Measurements from ENCODE around the gene NFIC. TPM values are rescaled to one million over a fixed set of nuclear protein-coding genes. Genes with fewer than 3 reads are reported as not detected.

The NFIC gene
- total and polyA plus RNA-seq, 4 experiments from 2014 or later, result 1.9 to 30.9 (median 24.6) TPM

DNA sequence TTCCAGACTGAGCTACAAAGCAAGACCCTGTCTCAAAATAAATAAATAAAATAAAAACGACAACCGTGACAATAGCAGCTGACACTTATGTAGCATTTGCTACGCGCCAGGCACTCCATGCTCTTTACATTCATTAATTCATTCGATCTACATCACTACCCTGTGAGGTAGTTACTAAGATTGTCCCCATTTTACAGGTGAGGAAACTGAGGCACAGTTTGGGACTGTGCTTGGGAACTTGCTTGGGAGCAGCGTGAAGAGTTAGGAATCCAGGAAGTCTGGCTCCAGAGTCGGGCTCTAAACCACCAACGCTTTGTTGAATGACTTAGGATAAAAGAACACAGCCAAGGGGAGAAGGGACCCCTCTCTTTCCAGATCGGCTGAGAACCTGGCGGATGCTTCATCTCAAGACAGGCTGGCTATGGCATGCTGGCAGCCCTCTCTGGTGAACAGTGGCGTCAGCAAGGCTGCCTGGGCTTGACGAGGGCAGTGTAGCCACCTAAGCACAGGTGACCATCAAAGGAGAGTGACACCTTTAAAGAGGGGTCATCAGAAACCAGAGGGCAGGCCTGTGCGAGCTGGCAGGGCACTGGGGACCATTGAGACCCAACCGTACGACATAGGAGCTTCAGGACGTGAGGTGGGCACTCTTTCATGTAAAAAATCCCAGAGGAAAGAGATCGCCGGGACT, 133.5 kb downstream of the NFIC start:
- peak overlapping the region; percentile 64 to 87 for H3K4me3 ChIP-seq (ENCODE audit: low read length in 2 of 2)
- ChIA-PET CTCF (ENCODE audit: partially characterized antibody) (interaction anchor here (1.0 to 6.1 kb wide), 5 partner anchors 8 to 263 kb away, joined by 3 to 39 read pairs (median 3); partner anchors contain the start of gene MRPL54), POLR2A (ENCODE audit: partially characterized antibody) (interaction anchor here (1.3 to 2.0 kb wide), 5 partner anchors 9 to 263 kb away, joined by 4 to 10 read pairs (median 7); partner anchors contain the start of genes MRPL54 and SMIM44)
- H3K36me3 Mint-ChIP-seq, result peaks cover 15 to 21% of the 10 kb centered on the region in 2 donors
- intact Hi-C loops (cut with micrococcal nuclease), result loop anchor here (1.0 kb wide), 1 partner anchor 65 kb away; no protein-coding TSS in a partner anchor
- peak overlapping the region; percentile 85 for H3K27ac ChIP-seq (ENCODE audit: low read depth, low read length)
- no peaks in the 10 kb centered on the region for H3K27me3 Mint-ChIP-seq
- peaks cover 25% of the 10 kb centered on the region for H3K4me1 ChIP-seq (ENCODE audit: insufficient read depth, low read length)
- H3K4me3 Mint-ChIP-seq, result peak overlapping the region; percentile 82 to 98 (median 93)
- peaks cover 0 to 8% (median 0%) of the 10 kb centered on the region in 8 donors for H3K9me3 Mint-ChIP-seq
- peaks cover 18 to 38% (median 22%) of the 10 kb centered on the region in 4 donors for H3K4me1 Mint-ChIP-seq
- H3K9me3 ChIP-seq (ENCODE audit: control insufficient read depth in 1 of 2, low read length in 2 of 2), result no peaks in the 10 kb centered on the region
- no peaks in the 10 kb centered on the region for H3K27me3 ChIP-seq (ENCODE audit: insufficient read depth, low read length)
- no peak for DNase-seq
- peaks cover 14% of the 10 kb centered on the region for H3K36me3 ChIP-seq (ENCODE audit: insufficient read depth, low read length)
- peak overlapping the region; percentile 91 to 100 (median 95) for H3K27ac Mint-ChIP-seq

DNA sequence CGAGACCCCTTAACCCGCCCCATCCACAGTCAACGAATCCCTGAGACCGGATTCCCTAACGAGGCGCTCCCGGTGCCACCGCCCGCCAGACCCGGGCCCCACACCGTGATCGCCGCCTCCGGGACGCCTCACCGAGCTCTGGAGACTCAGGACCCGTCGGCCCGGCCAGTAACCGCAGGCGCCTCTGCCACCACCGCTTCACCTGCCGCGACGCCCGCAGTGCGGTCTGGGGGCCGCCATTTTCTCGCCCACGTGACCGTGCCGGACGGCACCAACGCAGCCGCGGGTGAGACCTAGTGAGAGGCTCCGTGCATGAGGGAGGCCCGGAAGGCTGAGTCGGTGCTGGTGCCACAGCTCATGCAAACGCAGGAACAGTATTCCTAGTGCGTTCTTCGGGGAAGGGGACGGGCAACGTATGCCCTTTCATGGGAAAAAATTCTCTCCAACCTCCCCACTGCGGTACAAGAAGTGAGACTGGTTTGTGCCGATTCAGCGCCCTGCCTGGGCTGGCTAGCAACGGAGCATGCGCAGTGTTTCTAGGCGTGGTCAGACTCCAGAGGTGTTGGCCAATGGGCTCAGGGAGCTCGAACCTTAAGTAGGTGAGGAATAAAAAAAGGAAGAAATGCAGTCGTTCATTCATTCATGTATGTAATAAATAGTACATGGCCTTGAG, 134.2 kb downstream of the NFIC start, which contains the start of gene DOHH:
Gene DOHH, minus strand, starts transcription at position 246 of the 673 bp plus-strand sequence. CDS start 3,860 bp downstream, outside the sequence.
- H3K36me3 Mint-ChIP-seq, result peaks cover 12 to 18% of the 10 kb centered on the region in 2 donors
- peaks cover 20 to 42% (median 26%) of the 10 kb centered on the region in 4 donors for H3K4me1 Mint-ChIP-seq
- Histone ChIP-seq H3K27me3 (ENCODE audit: insufficient read depth, low read length) (no peaks in the 10 kb centered on the region), H3K9me3 (ENCODE audit: control insufficient read depth in 1 of 2, low read length in 2 of 2) (no peaks in the 10 kb centered on the region), H3K36me3 (ENCODE audit: insufficient read depth, low read length) (peaks cover 14% of the 10 kb centered on the region), H3K27ac (ENCODE audit: low read depth, low read length) (peak within 1 kb of the TSS; percentile 85), H3K4me1 (ENCODE audit: insufficient read depth, low read length) (peaks cover 32% of the 10 kb centered on the region), H3K4me3 (ENCODE audit: low read length in 2 of 2) (peak within 1 kb of the TSS; percentile 64 to 87)
- H3K9me3 Mint-ChIP-seq, result peaks cover 0 to 8% (median 0%) of the 10 kb centered on the region in 8 donors
- peak within 1 kb of the TSS; percentile 91 to 100 (median 95) for H3K27ac Mint-ChIP-seq
- no peaks in the 10 kb centered on the region for H3K27me3 Mint-ChIP-seq
- ChIA-PET POLR2A (ENCODE audit: partially characterized antibody) (interaction anchor here (1.1 to 2.0 kb wide), 7 partner anchors 10 to 262 kb away, joined by 3 to 10 read pairs (median 6); partner anchors contain the start of genes MRPL54 and SMIM44), CTCF (ENCODE audit: partially characterized antibody) (interaction anchor here (1.1 to 6.1 kb wide), 4 partner anchors 9 to 262 kb away, joined by 3 to 39 read pairs (median 5); partner anchors contain the start of gene MRPL54)
- H3K4me3 Mint-ChIP-seq, result peak within 1 kb of the TSS; percentile 82 to 98 (median 93)
- intact Hi-C loops (cut with micrococcal nuclease), result loop anchor here (1.0 kb wide), 1 partner anchor 65 kb away; no protein-coding TSS in a partner anchor
- peak; percentile 94 to 96 (median 95) for DNase-seq

DNA sequence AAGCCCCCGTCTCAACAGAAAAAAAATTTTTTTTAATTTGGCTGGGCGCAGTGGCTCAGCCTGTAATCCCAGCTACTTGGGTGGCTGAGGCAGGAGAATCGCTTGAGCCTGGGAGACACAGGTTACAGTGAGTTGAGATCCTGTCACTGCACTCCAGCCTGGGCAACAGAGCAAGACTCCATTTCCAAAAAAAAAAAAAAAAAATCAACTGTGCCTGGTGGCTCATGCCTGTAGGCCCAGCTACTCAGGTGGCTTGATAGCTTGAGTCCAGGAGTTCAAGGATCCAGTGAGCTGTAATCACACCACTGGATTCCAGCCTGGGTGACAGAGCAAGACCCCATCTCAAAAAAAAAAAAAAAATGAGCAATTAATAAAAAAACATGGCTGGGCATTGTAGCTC, 135.4 kb downstream of the NFIC start:
- Mint-ChIP-seq H3K27me3 (no peaks in the 10 kb centered on the region), H3K4me1 (peaks cover 25 to 48% (median 32%) of the 10 kb centered on the region in 4 donors), H3K36me3 (peaks cover 11 to 19% of the 10 kb centered on the region in 2 donors), H3K27ac (peak overlapping the region in 1 of 7 donors; percentile 77), H3K9me3 (peaks cover 0 to 8% (median 0%) of the 10 kb centered on the region in 8 donors), H3K4me3 (no peak overlapping the region)
- DNase-seq, result no peak
- Histone ChIP-seq H3K4me3 (ENCODE audit: low read length in 2 of 2) (no peak overlapping the region), H3K9me3 (ENCODE audit: control insufficient read depth in 1 of 2, low read length in 2 of 2) (no peaks in the 10 kb centered on the region), H3K27me3 (ENCODE audit: insufficient read depth, low read length) (no peaks in the 10 kb centered on the region), H3K27ac (ENCODE audit: low read depth, low read length) (no peak overlapping the region), H3K36me3 (ENCODE audit: insufficient read depth, low read length) (peaks cover 6% of the 10 kb centered on the region), H3K4me1 (ENCODE audit: insufficient read depth, low read length) (peaks cover 34% of the 10 kb centered on the region)
- intact Hi-C loops (cut with micrococcal nuclease), result no loop called here
- POLR2A ChIA-PET (ENCODE audit: partially characterized antibody), result interaction anchor here (0.6 to 2.0 kb wide), 5 partner anchors 10 to 261 kb away, joined by 3 to 10 read pairs (median 3); partner anchors contain the start of gene MRPL54
- CTCF ChIA-PET (ENCODE audit: partially characterized antibody), result interaction anchor here (2.2 to 6.1 kb wide), 2 partner anchors 10 to 16 kb away, joined by 7 to 39 read pairs; no protein-coding TSS in a partner anchor

DNA sequence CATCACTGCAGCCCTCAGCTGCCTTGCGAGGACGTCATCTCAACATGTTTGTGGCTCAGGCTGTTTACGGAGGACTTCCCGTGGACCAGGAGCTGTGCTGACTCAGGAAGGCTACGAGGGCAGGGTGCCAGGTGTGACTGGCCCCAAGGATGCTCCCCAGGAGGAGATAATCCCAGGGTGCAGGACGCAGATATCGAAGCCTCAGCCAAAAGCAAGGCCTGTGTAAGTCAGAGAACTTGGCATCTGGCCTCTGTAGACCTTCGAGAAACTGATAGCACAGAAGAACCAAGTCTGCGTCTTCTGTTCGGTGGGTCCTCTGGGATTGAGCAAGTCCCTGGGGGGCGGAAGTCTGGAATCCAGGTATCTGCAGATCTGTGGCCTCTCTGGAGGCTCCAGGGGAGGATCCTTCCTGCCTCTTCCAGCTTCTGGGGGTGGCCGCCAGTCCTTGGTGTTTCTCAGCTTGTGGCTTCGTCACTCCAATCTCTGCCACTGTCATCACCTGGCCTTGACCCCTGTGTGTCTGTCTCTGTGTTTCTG, 136.7 kb downstream of the NFIC start:
- Histone ChIP-seq H3K4me3 (ENCODE audit: low read length in 2 of 2) (no peak overlapping the region), H3K4me1 (ENCODE audit: insufficient read depth, low read length) (peaks cover 45% of the 10 kb centered on the region), H3K27me3 (ENCODE audit: insufficient read depth, low read length) (no peaks in the 10 kb centered on the region), H3K9me3 (ENCODE audit: control insufficient read depth in 1 of 2, low read length in 2 of 2) (no peaks in the 10 kb centered on the region), H3K27ac (ENCODE audit: low read depth, low read length) (no peak overlapping the region), H3K36me3 (ENCODE audit: insufficient read depth, low read length) (no peaks in the 10 kb centered on the region)
- Mint-ChIP-seq H3K36me3 (peaks cover 3 to 19% of the 10 kb centered on the region in 2 donors), H3K27ac (peak overlapping the region in 1 of 7 donors; percentile 30), H3K4me1 (peaks cover 27 to 49% (median 38%) of the 10 kb centered on the region in 4 donors), H3K9me3 (peaks cover 0 to 6% (median 0%) of the 10 kb centered on the region in 8 donors), H3K27me3 (no peaks in the 10 kb centered on the region), H3K4me3 (no peak overlapping the region)
- CTCF ChIA-PET (ENCODE audit: partially characterized antibody), result interaction anchor here (1.4 kb wide), 1 partner anchor 74 kb away, joined by 3 read pairs; no protein-coding TSS in a partner anchor
- intact Hi-C loops (cut with micrococcal nuclease), result no loop called here
- POLR2A ChIA-PET (ENCODE audit: partially characterized antibody), result interaction anchor here (0.6 kb wide), 1 partner anchor 17 kb away, joined by 3 read pairs; no protein-coding TSS in a partner anchor
- no peak for DNase-seq

DNA sequence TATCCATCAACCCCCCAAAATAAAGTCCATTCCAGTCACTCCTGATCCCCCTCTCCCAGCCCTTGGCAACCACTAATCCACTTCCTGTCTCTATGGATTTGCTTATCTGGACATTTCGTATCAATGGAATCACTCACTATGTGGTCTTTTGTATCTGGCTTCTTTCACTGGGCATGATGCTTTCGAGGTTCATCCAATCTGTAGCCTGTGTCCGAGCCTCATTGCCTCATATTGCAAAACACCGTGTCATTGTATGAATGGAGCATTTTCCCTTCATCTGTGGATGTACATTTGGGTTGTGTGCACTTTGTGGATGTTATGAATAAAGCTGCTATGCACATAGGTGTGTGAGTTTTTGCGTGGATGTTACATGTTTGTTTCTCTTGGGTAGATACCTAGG, 138.4 kb downstream of the NFIC start:
- no peaks in the 10 kb centered on the region for H3K9me3 ChIP-seq (ENCODE audit: control insufficient read depth in 1 of 2, low read length in 2 of 2)
- H3K9me3 Mint-ChIP-seq, result peaks cover 0 to 6% (median 0%) of the 10 kb centered on the region in 8 donors
- ChIA-PET POLR2A (ENCODE audit: partially characterized antibody) (interaction anchor here (0.6 to 1.0 kb wide), 3 partner anchors 8 to 468 kb away, joined by 3 to 4 read pairs (median 4); partner anchors contain the start of gene MFSD12), CTCF (ENCODE audit: partially characterized antibody) (interaction anchor here (0.8 to 1.3 kb wide), 3 partner anchors 19 to 84 kb away, joined by 3 to 4 read pairs (median 3); no protein-coding TSS in a partner anchor)
- no peaks in the 10 kb centered on the region for H3K27me3 ChIP-seq (ENCODE audit: insufficient read depth, low read length)
- no peaks in the 10 kb centered on the region for H3K27me3 Mint-ChIP-seq
- peaks cover 34 to 57% (median 43%) of the 10 kb centered on the region in 4 donors for H3K4me1 Mint-ChIP-seq
- no peak for DNase-seq
- peak overlapping the region in 7 of 8 donors; percentile 64 to 96 (median 91) for H3K4me3 Mint-ChIP-seq
- no peak overlapping the region for H3K4me3 ChIP-seq (ENCODE audit: low read length in 2 of 2)
- H3K27ac Mint-ChIP-seq, result peak overlapping the region; percentile 86 to 99 (median 97)
- H3K27ac ChIP-seq (ENCODE audit: low read depth, low read length), result no peak overlapping the region
- H3K36me3 Mint-ChIP-seq, result peaks cover 6 to 27% of the 10 kb centered on the region in 2 donors
- no peaks in the 10 kb centered on the region for H3K36me3 ChIP-seq (ENCODE audit: insufficient read depth, low read length)
- intact Hi-C loops (cut with micrococcal nuclease), result loop anchor here (5.0 kb wide), 1 partner anchor 68 kb away; the partner anchor contains the start of gene HMG20B
- peaks cover 47% of the 10 kb centered on the region for H3K4me1 ChIP-seq (ENCODE audit: insufficient read depth, low read length)

DNA sequence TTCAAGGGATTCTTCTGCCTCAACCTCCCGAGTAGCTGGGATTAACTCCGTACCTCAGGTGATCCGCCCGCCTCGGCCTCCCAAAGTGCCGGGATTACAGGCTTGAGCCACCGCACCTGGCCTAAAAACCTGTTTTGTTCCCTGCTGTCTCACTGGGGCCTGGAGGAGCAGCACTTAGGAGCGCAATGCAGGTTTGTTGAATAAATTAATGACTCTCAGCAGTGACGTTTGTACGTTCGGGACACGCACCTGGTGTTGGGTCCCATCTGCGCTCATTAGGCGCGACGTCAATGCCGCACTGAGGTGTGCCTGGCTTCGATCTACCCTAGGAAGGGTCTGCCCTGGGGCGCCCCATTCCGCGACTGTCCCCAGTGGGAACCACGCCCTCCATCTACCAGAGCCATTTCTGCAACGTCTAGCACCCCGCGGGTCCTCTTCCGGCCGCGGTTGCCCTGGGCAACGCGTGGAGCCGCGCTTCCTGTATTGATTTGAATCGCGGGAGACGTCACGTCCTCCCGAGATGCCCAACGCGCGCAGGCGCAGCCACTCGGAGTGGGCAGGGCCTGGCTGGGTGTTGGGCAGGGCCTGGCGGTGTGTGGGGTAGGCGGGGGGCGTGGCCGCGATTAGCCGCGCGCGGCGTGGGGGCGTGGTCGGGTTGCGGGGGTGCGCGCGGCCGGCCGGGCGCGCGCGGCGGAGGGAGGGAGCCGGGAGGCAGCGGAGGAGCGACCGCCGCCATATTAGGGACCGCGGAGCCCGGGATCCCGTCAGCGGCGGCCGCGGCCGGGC, 139.4 kb downstream of the NFIC start, which contains the start of gene FZR1:
Gene FZR1, plus strand, starts transcription at position 714 of the 786 bp plus-strand sequence. CDS start 16,679 bp downstream, outside the sequence.
- Histone ChIP-seq H3K27ac (ENCODE audit: low read depth, low read length) (peak within 1 kb of the TSS; percentile 91), H3K9me3 (ENCODE audit: control insufficient read depth in 1 of 2, low read length in 2 of 2) (no peaks in the 10 kb centered on the region), H3K27me3 (ENCODE audit: insufficient read depth, low read length) (no peaks in the 10 kb centered on the region), H3K4me3 (ENCODE audit: low read length in 2 of 2) (peak within 1 kb of the TSS; percentile 73 to 77), H3K36me3 (ENCODE audit: insufficient read depth, low read length) (peaks cover 3% of the 10 kb centered on the region), H3K4me1 (ENCODE audit: insufficient read depth, low read length) (peaks cover 52% of the 10 kb centered on the region)
- POLR2A ChIA-PET (ENCODE audit: partially characterized antibody), result interaction anchor here (0.6 to 1.7 kb wide), 10 partner anchors 9 to 469 kb away, joined by 3 to 6 read pairs (median 4); partner anchors contain the start of gene MFSD12
- peak; percentile 99 to 100 (median 100) for DNase-seq
- intact Hi-C loops (cut with micrococcal nuclease), result loop anchor here (1.0 to 5.0 kb wide), 4 partner anchors 49 to 122 kb away; partner anchors contain the start of gene HMG20B
- Mint-ChIP-seq H3K4me1 (peaks cover 33 to 62% (median 46%) of the 10 kb centered on the region in 4 donors), H3K4me3 (peak within 1 kb of the TSS; percentile 87 to 96 (median 92)), H3K9me3 (peaks cover 0 to 2% (median 0%) of the 10 kb centered on the region in 8 donors), H3K27me3 (no peaks in the 10 kb centered on the region), H3K27ac (peak within 1 kb of the TSS; percentile 96 to 99 (median 97)), H3K36me3 (peaks cover 6 to 27% of the 10 kb centered on the region in 2 donors)
- CTCF ChIA-PET (ENCODE audit: partially characterized antibody), result no interaction called here
